Measurements from ENCODE around the gene TCF20.
A peak's percentile ranks its signal among the peaks of the same experiment; 100 is the strongest.

The TCF20 gene

DNA sequence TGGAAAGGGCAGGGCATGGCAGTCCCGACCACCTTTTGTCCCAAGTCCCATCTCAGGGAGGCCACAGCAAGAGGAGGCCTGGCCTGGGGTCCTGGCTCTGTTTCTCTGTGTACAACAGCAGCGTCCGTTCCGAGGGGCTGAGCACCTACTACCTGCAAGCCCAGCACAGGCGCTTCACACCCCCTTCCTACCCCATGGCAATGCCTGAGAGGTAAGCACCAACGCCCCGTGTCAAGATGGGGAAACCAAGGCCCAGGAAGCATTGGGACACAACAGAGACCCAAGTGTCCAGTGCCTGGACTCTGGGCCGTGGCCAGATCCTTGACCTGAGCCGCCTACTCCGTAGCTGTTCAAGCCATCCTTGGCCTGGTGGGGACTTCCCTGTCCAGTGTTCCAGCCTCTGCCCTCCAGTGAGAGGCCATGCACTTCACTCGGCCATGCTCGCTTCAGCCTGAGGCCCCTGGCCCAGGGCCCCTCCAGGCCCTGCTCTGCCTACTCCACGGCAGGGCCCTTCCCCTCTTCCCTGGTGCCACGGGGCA, 14.3 kb upstream of the TCF20 start:
- H3K4me3 ChIP-seq (ENCODE audit: low read depth, low read length), result no peak overlapping the region
- no peak for DNase-seq (ENCODE audit: low read depth)
- TF ChIP-seq, protein P1, sequence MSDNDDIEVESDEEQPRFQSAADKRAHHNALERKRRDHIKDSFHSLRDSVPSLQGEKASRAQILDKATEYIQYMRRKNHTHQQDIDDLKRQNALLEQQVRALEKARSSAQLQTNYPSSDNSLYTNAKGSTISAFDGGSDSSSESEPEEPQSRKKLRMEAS (IDR thresholded peaks at IDR 0.05; ENCODE audit: low read depth, low read length), result no peak
- no peak for TF ChIP-seq MYC (IDR thresholded peaks at IDR 0.05; ENCODE audit: low read depth, low read length)
- TF ChIP-seq, protein P2, sequence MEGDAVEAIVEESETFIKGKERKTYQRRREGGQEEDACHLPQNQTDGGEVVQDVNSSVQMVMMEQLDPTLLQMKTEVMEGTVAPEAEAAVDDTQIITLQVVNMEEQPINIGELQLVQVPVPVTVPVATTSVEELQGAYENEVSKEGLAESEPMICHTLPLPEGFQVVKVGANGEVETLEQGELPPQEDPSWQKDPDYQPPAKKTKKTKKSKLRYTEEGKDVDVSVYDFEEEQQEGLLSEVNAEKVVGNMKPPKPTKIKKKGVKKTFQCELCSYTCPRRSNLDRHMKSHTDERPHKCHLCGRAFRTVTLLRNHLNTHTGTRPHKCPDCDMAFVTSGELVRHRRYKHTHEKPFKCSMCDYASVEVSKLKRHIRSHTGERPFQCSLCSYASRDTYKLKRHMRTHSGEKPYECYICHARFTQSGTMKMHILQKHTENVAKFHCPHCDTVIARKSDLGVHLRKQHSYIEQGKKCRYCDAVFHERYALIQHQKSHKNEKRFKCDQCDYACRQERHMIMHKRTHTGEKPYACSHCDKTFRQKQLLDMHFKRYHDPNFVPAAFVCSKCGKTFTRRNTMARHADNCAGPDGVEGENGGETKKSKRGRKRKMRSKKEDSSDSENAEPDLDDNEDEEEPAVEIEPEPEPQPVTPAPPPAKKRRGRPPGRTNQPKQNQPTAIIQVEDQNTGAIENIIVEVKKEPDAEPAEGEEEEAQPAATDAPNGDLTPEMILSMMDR (IDR thresholded peaks at IDR 0.05; ENCODE audit: low read depth, low read length), result no peak
- TF ChIP-seq POLR2A (IDR thresholded peaks at IDR 0.05; ENCODE audit: extremely low read depth, insufficient read length), result no peak

DNA sequence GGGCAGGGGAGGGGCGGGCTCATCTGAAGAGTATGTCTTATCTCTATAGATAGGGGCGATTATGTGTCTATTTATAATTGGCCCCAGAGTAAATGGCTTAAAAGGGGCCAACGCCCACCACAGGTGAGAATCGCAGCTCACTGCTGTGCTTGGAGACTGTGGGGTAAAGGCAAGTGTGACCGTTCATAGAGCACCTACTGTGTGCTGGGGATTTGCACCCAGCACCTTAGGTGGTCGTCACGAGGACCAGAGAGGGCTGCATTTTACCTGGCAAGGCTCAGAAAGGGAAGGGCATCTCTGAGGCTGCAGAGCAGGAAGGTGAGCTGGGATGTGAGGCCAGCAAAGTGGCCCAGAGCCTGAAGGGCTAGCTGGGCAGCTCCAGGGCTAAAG, 13.7 kb upstream of the TCF20 start:
- no peak overlapping the region for H3K4me3 ChIP-seq (ENCODE audit: low read depth, low read length)
- DNase-seq (ENCODE audit: low read depth), result no peak
- TF ChIP-seq, protein P2 (IDR thresholded peaks at IDR 0.05; ENCODE audit: low read depth, low read length), result no peak
- TF ChIP-seq, protein P1 (IDR thresholded peaks at IDR 0.05; ENCODE audit: low read depth, low read length), result no peak
- TF ChIP-seq POLR2A (IDR thresholded peaks at IDR 0.05; ENCODE audit: extremely low read depth, insufficient read length) (no peak), MYC (IDR thresholded peaks at IDR 0.05; ENCODE audit: low read depth, low read length) (no peak)

DNA sequence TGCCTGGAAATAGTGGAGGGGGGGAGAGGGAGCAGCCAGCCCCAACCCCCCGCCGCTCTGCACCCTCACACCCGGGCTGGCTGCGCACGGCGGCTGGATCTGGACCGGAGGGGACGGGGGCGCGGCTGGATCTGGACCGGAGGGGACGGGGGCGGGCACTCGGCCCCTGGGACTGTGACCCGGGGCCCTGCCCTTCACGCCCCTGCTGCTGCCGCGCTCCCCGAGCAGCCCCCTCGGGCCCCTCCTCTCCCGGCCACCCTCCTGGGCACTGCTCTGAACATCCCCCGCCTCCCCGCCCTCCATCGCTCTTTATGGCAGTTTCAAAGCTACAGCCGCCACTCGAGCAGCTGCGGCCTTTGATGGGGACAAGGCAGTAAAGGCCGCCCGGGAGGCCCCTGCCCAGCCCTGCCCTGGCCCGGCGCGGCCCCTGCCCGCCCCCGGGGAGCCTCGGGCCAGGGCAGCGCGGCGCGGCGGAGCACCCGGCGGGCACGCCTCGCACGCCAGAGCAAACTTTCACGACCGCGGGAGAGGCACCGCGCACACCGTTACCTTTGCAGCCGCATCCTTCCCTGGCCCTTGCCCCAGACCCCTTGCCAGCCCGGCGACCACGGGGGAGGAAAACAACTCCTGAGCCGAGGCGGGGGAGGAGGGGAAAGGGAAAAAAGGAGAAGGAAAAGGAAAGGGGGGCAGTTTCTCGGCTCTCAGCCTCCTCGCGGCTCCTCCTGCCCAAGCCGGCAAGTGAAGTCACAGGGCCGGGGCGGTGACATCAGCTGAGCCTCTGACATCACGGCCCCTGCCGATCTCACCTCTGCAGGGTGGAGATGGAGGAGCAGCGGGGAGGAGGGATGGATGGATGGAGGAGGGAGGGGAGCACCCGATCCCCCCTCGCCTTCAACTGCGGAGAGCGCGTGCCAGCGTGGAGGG, 13.1 kb upstream of the TCF20 start:
- H3K4me3 ChIP-seq (ENCODE audit: low read depth, low read length), result no peak overlapping the region
- TF ChIP-seq POLR2A (IDR thresholded peaks at IDR 0.05; ENCODE audit: extremely low read depth, insufficient read length) (no peak), MYC (IDR thresholded peaks at IDR 0.05; ENCODE audit: low read depth, low read length) (no peak)
- TF ChIP-seq, protein P1 (IDR thresholded peaks at IDR 0.05; ENCODE audit: low read depth, low read length), result no peak
- TF ChIP-seq, protein P2 (IDR thresholded peaks at IDR 0.05; ENCODE audit: low read depth, low read length), result no peak
- peak; percentile 33 for DNase-seq (ENCODE audit: low read depth)

DNA sequence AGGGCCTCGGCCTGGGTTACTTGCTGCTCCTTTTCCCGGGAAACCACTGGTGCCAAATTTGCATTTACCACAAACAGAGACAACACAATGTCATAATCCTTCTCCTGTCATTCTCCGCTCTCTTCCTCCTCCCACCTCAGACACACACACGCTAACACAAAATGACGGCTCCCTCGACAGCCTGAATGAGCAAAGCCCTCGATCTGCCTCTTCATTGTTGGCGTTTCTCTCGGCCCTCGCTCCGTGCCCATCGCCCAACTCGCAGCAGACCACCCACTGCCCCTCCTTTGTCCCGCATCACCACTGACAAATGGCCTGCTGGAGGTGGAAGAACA, 12.5 kb upstream of the TCF20 start:
- no peak for DNase-seq (ENCODE audit: low read depth)
- TF ChIP-seq POLR2A (IDR thresholded peaks at IDR 0.05; ENCODE audit: extremely low read depth, insufficient read length), result no peak
- TF ChIP-seq, protein P1 (IDR thresholded peaks at IDR 0.05; ENCODE audit: low read depth, low read length), result no peak
- TF ChIP-seq, protein P2 (IDR thresholded peaks at IDR 0.05; ENCODE audit: low read depth, low read length), result no peak
- no peak for TF ChIP-seq MYC (IDR thresholded peaks at IDR 0.05; ENCODE audit: low read depth, low read length)
- no peak overlapping the region for H3K4me3 ChIP-seq (ENCODE audit: low read depth, low read length)

DNA sequence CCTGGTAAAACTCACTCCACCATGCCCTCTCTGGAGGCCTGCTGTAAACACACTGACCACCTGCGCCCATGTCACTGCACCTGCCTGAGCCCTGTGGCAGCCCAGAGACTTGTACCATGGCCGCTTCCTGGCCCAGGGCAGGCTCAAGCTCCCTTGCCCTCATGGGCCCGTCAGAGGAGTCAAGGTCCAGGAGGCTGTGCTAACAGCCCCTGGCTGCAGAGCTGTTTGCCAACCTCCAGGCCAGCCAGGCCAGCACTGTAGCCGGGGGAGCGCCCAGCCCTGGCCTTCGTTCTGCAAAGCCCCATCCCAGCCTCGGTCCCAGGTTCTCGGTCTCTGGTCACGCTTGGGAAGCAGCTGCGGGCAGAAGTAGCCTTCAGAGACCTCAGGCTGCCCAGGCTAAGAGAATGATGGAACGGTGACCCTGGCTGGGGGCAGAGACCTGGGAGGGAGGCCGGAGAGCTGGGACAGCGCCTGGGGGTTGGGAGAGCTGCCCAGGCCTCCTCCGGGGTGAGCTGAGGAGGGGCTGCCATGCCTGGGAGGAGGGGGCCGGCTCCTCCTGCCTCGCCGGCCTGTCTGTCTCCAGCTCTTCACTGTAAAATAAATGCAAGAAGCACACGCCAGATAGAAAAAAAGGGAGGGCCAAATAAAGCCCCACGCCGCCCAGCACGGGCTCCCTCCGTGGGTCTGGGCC, 11.9 kb upstream of the TCF20 start:
- no peak overlapping the region for H3K4me3 ChIP-seq (ENCODE audit: low read depth, low read length)
- no peak for DNase-seq (ENCODE audit: low read depth)
- TF ChIP-seq, protein P1 (IDR thresholded peaks at IDR 0.05; ENCODE audit: low read depth, low read length), result no peak
- TF ChIP-seq POLR2A (IDR thresholded peaks at IDR 0.05; ENCODE audit: extremely low read depth, insufficient read length), result no peak
